Keratinocyte (primary cell): ENCODE results near the gene CACNA2D2. TPM values are rescaled to one million over a fixed set of nuclear protein-coding genes. Genes with fewer than 3 reads are reported as not detected.

ENCODE experiments used
- DNase-seq: peaks from one replicate; pipeline ENCODE4 v3.0.0-alpha.2; 2011; ENCODE audit warnings: low read depth, missing footprints, low spot score
- FAIRE-seq: peaks from 2 replicates; lab custom pipeline; 2011; peaks lifted over from hg19 to GRCh38; lab: Jason Lieb, UNC
- H2AFZ ChIP-seq: 2 replicates; pipeline ENCODE4 v1.6.0; 2012; ENCODE audit warnings: low read length, control low read depth, inconsistent platforms; ENCODE audit not compliant: control insufficient read depth
- H3K27ac ChIP-seq: 2 replicates; pipeline ENCODE4 v1.5.1; 2011; ENCODE audit warnings: low read length; ENCODE audit not compliant: control insufficient read depth, insufficient read depth
- H3K27me3 ChIP-seq: 3 replicates; pipeline ENCODE4 v1.6.0; 2011; ENCODE audit warnings: low read length; ENCODE audit not compliant: control insufficient read depth, insufficient read depth; ENCODE audit errors: extremely low read depth
- H3K36me3 ChIP-seq, 2 experiments: 2 replicates in 1 of 2; 3 replicates in 1 of 2; pipeline ENCODE4 v1.5.1; 2011; ENCODE audit warnings: low read length in 2 of 2, mild to moderate bottlenecking in 1 of 2; ENCODE audit not compliant: control insufficient read depth in 2 of 2, insufficient read depth in 2 of 2; ENCODE audit errors: extremely low read depth in 1 of 2
- H3K4me1 ChIP-seq: 3 replicates; pipeline ENCODE4 v1.5.1; 2011; ENCODE audit warnings: low read length; ENCODE audit not compliant: control insufficient read depth, insufficient read depth; ENCODE audit errors: extremely low read depth
- H3K4me2 ChIP-seq: 3 replicates; pipeline ENCODE4 v1.6.0; 2011; ENCODE audit warnings: low read depth, low read length; ENCODE audit not compliant: control insufficient read depth, insufficient read depth; ENCODE audit errors: extremely low read depth
- H3K4me3 ChIP-seq, 3 experiments: fragments of 200-600 bp in 1 of 3; sonication (generic) in 1 of 3; 2 replicates in 2 of 3; 3 replicates in 1 of 3; pipeline ENCODE4 v1.5.1; 2011 to 2016; ENCODE audit warnings: low read length in 3 of 3, mild to moderate bottlenecking in 3 of 3, control low read depth in 2 of 3, inconsistent platforms in 1 of 3, low read depth in 1 of 3, mixed read lengths in 1 of 3, mixed run types in 1 of 3, moderate library complexity in 1 of 3; ENCODE audit not compliant: control insufficient read depth in 2 of 3, insufficient read depth in 2 of 3; ENCODE audit errors: extremely low read depth in 1 of 3
- H3K79me2 ChIP-seq: 2 replicates; pipeline ENCODE4 v1.6.0; 2012; ENCODE audit warnings: low read length; ENCODE audit not compliant: control insufficient read depth, insufficient read depth
- H3K9ac ChIP-seq: 3 replicates; pipeline ENCODE4 v1.6.0; 2011; ENCODE audit warnings: low read length; ENCODE audit not compliant: control insufficient read depth, insufficient read depth; ENCODE audit errors: extremely low read depth
- H3K9me1 ChIP-seq: 3 replicates; pipeline ENCODE4 v1.6.0; 2011; ENCODE audit warnings: low read length; ENCODE audit not compliant: control insufficient read depth, insufficient read depth; ENCODE audit errors: extremely low read depth
- H3K9me3 ChIP-seq: 2 replicates; pipeline ENCODE4 v1.5.1; 2012; ENCODE audit warnings: low read depth, low read length; ENCODE audit not compliant: control insufficient read depth
- H4K20me1 ChIP-seq: 3 replicates; pipeline ENCODE4 v1.6.0; 2011; ENCODE audit warnings: low read length; ENCODE audit not compliant: control insufficient read depth, insufficient read depth; ENCODE audit errors: extremely low read depth
- EZH2 ChIP-seq: IDR thresholded peaks from one replicate; pipeline ENCODE4 v1.6.1; 2012; ENCODE audit warnings: inconsistent platforms, mild to moderate bottlenecking, low read length, moderate library complexity
- dilution Hi-C: fragments of 300-500 bp; cut with MboI; formaldehyde crosslinking; loops from one replicate; pipeline ENCODE4 v1.7.0; 2020; ENCODE audit warnings: low sequenced_read_pairs; ENCODE audit not compliant: extremely low pct_ligation_motif_present
- polyA plus RNA-seq, 5 experiments: library from polyadenylated mRNA; depleted of rRNA in 3 of 5; stranded (reverse) in 3 of 5; stranded (forward) in 1 of 5; unstranded in 1 of 5; fragments of >200 nt; gene quantifications; 1 replicate in 1 of 5; 2 replicates in 3 of 5; 3 replicates in 1 of 5; pipeline versions ENCODE4 v1.2.1 to v1.2.3, GENCODE V29; 2011 to 2012; ENCODE audit warnings: missing spikeins in 2 of 5, low read depth in 1 of 5, low replicate concordance in 1 of 5
- TF ChIP-seq, protein P1 (sequence below), 3 experiments: IDR thresholded peaks in 1 of 3; conservative IDR thresholded peaks in 1 of 3; optimal IDR thresholded peaks in 1 of 3; 2 replicates in 2 of 3; 3 replicates in 1 of 3; pipeline versions ENCODE3 to v1.5.1; 2011; ENCODE audit warnings: low read length in 3 of 3, mild to moderate bottlenecking in 3 of 3, moderate library complexity in 2 of 3, control low read depth in 1 of 3, inconsistent platforms in 1 of 3; ENCODE audit not compliant: insufficient read depth in 2 of 3; ENCODE audit errors: extremely low read depth in 1 of 3

Gene CACNA2D2
- polyA plus RNA-seq, 1 donor (not counting 4 experiments of a cell fraction or from before 2014, with no cell fraction given), result 0.04 TPM

DNA sequence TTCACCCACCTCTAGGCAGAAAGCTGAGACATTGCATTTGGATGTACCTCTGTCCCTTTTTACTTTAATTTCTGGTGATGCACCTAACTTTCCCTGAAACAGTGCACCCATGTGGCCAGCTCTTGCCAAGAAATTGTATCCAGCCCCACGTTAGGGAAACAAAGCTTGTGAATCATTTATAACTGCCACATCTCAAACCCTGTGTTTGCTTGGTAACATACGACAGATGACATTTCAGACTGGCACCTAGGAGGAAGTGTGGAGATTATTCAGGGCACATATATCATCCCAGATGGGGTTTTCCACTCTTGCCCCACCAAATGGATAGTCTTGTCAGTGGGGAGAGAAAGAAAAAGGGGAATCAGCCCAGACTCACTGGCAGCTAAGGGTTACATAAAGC lies 150.7 kb downstream of the CACNA2D2 start:
- TF ChIP-seq, protein P1, sequence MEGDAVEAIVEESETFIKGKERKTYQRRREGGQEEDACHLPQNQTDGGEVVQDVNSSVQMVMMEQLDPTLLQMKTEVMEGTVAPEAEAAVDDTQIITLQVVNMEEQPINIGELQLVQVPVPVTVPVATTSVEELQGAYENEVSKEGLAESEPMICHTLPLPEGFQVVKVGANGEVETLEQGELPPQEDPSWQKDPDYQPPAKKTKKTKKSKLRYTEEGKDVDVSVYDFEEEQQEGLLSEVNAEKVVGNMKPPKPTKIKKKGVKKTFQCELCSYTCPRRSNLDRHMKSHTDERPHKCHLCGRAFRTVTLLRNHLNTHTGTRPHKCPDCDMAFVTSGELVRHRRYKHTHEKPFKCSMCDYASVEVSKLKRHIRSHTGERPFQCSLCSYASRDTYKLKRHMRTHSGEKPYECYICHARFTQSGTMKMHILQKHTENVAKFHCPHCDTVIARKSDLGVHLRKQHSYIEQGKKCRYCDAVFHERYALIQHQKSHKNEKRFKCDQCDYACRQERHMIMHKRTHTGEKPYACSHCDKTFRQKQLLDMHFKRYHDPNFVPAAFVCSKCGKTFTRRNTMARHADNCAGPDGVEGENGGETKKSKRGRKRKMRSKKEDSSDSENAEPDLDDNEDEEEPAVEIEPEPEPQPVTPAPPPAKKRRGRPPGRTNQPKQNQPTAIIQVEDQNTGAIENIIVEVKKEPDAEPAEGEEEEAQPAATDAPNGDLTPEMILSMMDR (optimal IDR thresholded peaks at IDR 0.05 in 1 of 3, IDR thresholded peaks at IDR 0.05 in 1 of 3, conservative IDR thresholded peaks at IDR 0.05 in 1 of 3; ENCODE audit: extremely low read depth in 1 of 3, insufficient read depth in 2 of 3, low read length in 3 of 3), result peak in 2 of 3 experiments; percentile 18 to 44
- no peak for TF ChIP-seq EZH2
- DNase-seq (no peak), FAIRE-seq (no peak)
- H3K79me2 ChIP-seq, result peaks cover 44% of the 10 kb centered on the region
- no peaks in the 10 kb centered on the region for H3K27me3 ChIP-seq
- H3K9me3 ChIP-seq, result no peaks in the 10 kb centered on the region
- H3K4me2 ChIP-seq, result no peak overlapping the region
- peaks cover 6% of the 10 kb centered on the region for H4K20me1 ChIP-seq
- no peak overlapping the region for H3K4me3 ChIP-seq
- H3K4me1 ChIP-seq, result peaks cover 37% of the 10 kb centered on the region
- no peak overlapping the region for H3K9ac ChIP-seq
- H3K36me3 ChIP-seq, result peaks cover 31 to 35% of the 10 kb centered on the region in 2 experiments
- no peak overlapping the region for H3K27ac ChIP-seq
- H2AFZ ChIP-seq, result no peak overlapping the region
- peaks cover 2% of the 10 kb centered on the region for H3K9me1 ChIP-seq
- dilution Hi-C loops, result no loop called here

DNA sequence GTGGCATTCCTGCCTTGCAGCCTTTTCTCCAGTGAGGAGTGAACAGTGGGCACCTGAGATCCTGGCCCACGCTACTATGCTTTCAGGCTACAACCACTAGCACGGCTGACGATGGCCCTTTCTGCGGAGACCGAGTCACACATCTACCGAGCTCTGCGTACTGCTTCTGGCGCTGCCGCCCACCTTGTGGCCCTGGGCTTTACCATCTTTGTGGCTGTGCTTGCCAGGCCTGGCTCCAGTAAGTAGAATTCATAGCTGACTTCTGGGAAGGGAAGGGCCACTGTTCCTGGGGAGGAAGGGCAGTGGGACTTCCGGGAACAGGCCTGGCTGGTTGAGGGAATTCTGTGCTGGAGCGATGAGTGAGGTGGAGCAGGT lies 152.1 kb downstream of the CACNA2D2 start:
- Histone ChIP-seq H2AFZ (no peak overlapping the region), H3K4me1 (peaks cover 22% of the 10 kb centered on the region), H3K79me2 (peaks cover 30% of the 10 kb centered on the region), H3K9me3 (no peaks in the 10 kb centered on the region), H3K4me2 (peak overlapping the region; percentile 71), H4K20me1 (peaks cover 4% of the 10 kb centered on the region), H3K27ac (peak overlapping the region; percentile 69), H3K36me3 (peaks cover 25 to 34% of the 10 kb centered on the region in 2 experiments), H3K4me3 (peak overlapping the region; percentile 71 to 91 (median 87)), H3K9ac (peak overlapping the region; percentile 20), H3K27me3 (no peaks in the 10 kb centered on the region), H3K9me1 (no peaks in the 10 kb centered on the region)
- dilution Hi-C loops, result no loop called here
- FAIRE-seq (no peak), DNase-seq (no peak)
- no peak for TF ChIP-seq EZH2
- TF ChIP-seq, protein P1 (optimal IDR thresholded peaks at IDR 0.05 in 1 of 3, IDR thresholded peaks at IDR 0.05 in 1 of 3, conservative IDR thresholded peaks at IDR 0.05 in 1 of 3; ENCODE audit: extremely low read depth in 1 of 3, insufficient read depth in 2 of 3, low read length in 3 of 3), result no peak
